GM20000 (cell line): ENCODE results near the gene FNIP2.
"Not testable (repeated sequence)": the region's sequence is repeated elsewhere in the genome, so short reads cannot be mapped to it uniquely, and the experiment has no call there.

ENCODE experiments used
- DNase-seq: peaks from one replicate; pipeline ENCODE4 v3.0.0; 2012; ENCODE audit warnings: low spot score
- TF ChIP-seq, protein P1 (sequence below): IDR thresholded peaks from 2 replicates; pipeline ENCODE4 v1.5.1; 2012; ENCODE audit warnings: mild to moderate bottlenecking, control low read depth; ENCODE audit errors: extremely low read depth, missing control alignments

FNIP2 gene

DNA sequence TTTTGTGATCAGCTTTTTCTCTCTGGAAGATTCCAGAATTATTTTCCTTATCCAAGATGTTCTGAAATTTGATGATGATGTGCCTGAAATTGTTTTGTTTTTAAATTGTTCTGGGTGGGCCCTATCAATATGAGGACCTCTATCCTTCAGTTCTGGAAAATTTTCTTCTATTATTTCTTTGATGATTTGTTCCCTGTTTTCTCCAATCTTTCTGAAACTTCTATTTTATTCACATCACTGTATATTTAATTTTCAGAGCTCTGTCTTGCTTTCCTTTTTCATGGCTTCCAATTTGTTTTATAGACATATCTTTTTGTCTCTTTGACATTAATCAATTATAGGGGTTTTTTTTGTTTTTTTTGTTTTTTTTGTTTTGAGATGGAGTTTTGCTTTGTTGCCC lies 12.2 kb upstream of the FNIP2 start:
- TF ChIP-seq, protein P1, sequence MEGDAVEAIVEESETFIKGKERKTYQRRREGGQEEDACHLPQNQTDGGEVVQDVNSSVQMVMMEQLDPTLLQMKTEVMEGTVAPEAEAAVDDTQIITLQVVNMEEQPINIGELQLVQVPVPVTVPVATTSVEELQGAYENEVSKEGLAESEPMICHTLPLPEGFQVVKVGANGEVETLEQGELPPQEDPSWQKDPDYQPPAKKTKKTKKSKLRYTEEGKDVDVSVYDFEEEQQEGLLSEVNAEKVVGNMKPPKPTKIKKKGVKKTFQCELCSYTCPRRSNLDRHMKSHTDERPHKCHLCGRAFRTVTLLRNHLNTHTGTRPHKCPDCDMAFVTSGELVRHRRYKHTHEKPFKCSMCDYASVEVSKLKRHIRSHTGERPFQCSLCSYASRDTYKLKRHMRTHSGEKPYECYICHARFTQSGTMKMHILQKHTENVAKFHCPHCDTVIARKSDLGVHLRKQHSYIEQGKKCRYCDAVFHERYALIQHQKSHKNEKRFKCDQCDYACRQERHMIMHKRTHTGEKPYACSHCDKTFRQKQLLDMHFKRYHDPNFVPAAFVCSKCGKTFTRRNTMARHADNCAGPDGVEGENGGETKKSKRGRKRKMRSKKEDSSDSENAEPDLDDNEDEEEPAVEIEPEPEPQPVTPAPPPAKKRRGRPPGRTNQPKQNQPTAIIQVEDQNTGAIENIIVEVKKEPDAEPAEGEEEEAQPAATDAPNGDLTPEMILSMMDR, result no peak

DNA sequence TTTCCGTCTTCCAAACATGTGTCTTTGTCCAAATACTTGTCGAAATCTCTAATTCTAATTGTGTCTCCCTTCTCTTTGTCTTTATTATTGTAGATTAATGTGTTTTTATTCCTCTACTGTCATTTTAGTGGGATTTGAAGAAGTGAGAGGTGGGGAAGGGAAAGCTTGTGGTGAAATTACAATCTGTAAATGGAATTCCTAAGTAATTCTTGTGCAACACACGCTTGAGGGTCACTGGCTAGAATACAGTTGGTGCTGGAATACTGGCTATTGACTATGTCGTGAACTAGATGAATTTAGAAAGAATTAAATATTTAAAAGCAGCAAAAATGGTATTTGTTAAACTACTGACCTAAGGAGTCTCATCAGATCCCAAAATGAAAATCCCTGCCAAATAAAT lies 10.7 kb upstream of the FNIP2 start:
- TF ChIP-seq, protein P1, result no peak
- no peak for DNase-seq

More for the DNA sequence above, 12.2 kb upstream of the FNIP2 start:
- DNase-seq, result no peak

DNA sequence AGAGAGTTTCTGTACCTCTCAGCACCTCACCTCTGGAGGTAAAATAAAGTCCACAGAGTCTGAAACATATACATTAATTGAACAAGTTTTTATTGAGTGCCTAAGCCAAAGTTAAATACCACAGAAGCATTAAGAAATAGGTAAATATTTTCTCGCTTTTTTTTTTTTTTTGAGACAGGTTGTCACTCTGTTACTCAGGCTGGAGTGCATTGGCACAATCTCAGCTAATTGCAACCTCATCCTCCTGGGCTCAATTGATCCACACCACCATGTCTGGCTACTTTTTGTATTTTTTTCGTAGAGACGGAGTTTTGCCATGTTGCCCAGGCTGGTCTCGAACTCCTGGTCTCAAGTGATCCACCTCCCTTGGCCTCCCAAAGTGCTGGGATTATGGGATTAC lies 10.1 kb upstream of the FNIP2 start:
- DNase-seq, result no peak
- TF ChIP-seq, protein P1, result no peak

GRCh38 chr4:158759539-158759938 lies 9.3 kb upstream of the FNIP2 start:
- not testable (repeated sequence) for DNase-seq

DNA sequence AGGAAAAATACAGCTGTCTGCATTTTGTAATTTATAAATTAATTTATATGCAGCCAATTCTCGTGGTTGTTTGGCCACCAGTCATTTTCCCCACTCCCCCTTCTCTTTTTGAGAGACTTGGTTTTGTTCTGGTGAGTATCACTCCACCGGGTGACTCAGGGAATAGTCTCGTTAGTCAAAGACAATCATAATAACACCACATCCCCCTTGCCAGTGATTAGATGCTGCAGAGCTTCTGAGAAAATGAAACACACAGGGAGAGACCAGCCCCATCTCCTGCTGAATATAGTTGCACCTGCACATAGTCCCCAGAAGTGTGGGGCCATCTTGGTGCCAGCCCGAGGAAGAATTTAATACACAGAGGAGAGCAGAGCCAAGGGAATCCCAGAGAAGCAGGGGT lies 8.0 kb upstream of the FNIP2 start:
- TF ChIP-seq, protein P1, result no peak
- DNase-seq, result no peak

DNA sequence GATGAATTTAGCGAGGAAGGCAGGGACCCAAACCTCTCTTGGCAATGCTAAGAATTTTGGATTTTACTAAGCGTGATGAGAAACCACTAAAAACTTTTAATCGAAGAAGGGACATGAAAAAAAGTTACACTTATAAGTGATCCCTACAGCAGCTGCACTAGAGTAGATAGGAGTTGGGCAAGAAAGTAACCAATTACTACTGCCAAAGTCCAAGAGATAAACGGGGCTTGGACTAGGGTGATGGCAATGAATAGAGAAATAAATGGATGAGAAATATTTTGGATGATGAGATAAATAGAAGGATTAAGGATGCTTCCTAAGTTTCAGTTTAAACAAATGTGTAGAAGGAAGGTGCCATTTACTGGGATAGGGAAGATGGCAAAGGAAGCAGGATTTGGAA lies 6.3 kb upstream of the FNIP2 start:
- TF ChIP-seq, protein P1, result no peak
- DNase-seq, result no peak

- no peak for DNase-seq
- TF ChIP-seq, protein P1, result no peak
Measured at GRCh38 chr4:158763462-158763861, 5.4 kb upstream of the FNIP2 start.

GRCh38 chr4:158766434-158767044 lies 2.3 kb upstream of the FNIP2 start:
- no peak for DNase-seq
- TF ChIP-seq, protein P1, result no peak
